B cell (primary cell): ENCODE data around the gene AMZ2. TPM values are rescaled to one million over a fixed set of nuclear protein-coding genes. Genes with fewer than 3 reads are reported as not detected.

ENCODE experiments used
- ATAC-seq: fragments of 200-7000 bp; cut with Tn5 transposase; one replicate; pipeline ENCODE4 v1.10.0; 2021; ENCODE audit warnings: low read depth, mild to moderate bottlenecking, moderate number of reproducible peaks, moderate library complexity
- CTCF ChIA-PET: fragments of 350-600 bp; sonication (Branson Sonifier 250); formaldehyde crosslinking; loops from one replicate; lab custom pipeline; 2021; ENCODE audit warnings: antibody characterized with exemption, inconsistent platforms; lab: Charles Lee
- POLR2A ChIA-PET: fragments of 350-600 bp; sonication (Branson Sonifier 250); formaldehyde crosslinking; loops from one replicate; lab custom pipeline; 2021; ENCODE audit warnings: antibody characterized with exemption; lab: Charles Lee
- DNase-seq: peaks from one replicate; pipeline ENCODE4 v3.0.0; 2013
- H2AFZ ChIP-seq: 2 replicates; pipeline ENCODE4 v1.6.1; 2012; ENCODE audit warnings: mild to moderate bottlenecking, low read depth, low read length; ENCODE audit not compliant: insufficient read depth, poor library complexity, severe bottlenecking
- H3K27ac ChIP-seq, 2 donors: 1 replicate in 1 of 2; 2 replicates in 1 of 2; pipeline ENCODE4 v1.5.1; 2012 to 2013; ENCODE audit warnings: low read length in 2 of 2, mild to moderate bottlenecking in 2 of 2, moderate library complexity in 1 of 2
- H3K27me3 ChIP-seq, 4 experiments: fragments of 200-600 bp in 1 of 4; sonication (generic) in 1 of 4; replicated peaks in 1 of 4; 1 replicate in 2 of 4; 2 replicates in 2 of 4; pipeline versions ENCODE4 v1.6.1 to v1.7.0; 2013 to 2016; ENCODE audit warnings: low read length in 3 of 4, mild to moderate bottlenecking in 2 of 4, mixed read lengths in 1 of 4, moderate library complexity in 1 of 4; ENCODE audit not compliant: insufficient read depth in 4 of 4, control insufficient read depth in 3 of 4; ENCODE audit errors: control extremely low read depth in 1 of 4
- H3K36me3 ChIP-seq, 2 experiments: replicated peaks in 1 of 2; 1 replicate in 1 of 2; 2 replicates in 1 of 2; pipeline versions ENCODE4 v1.6.1 to v1.7.1; 2013; ENCODE audit warnings: low read length in 1 of 2; ENCODE audit not compliant: insufficient read depth in 2 of 2, control insufficient read depth in 1 of 2; ENCODE audit errors: control extremely low read depth in 1 of 2, extremely low read depth in 1 of 2
- H3K4me1 ChIP-seq, 2 donors: fragments of 200-600 bp in 1 of 2; sonication (generic) in 1 of 2; 1 replicate in 1 of 2; 2 replicates in 1 of 2; pipeline versions ENCODE4 v1.5.1 to v1.6.1; 2013 to 2017; ENCODE audit warnings: low read length in 2 of 2; ENCODE audit not compliant: control insufficient read depth in 2 of 2, insufficient read depth in 2 of 2
- H3K4me2 ChIP-seq: replicated peaks from 2 replicates; pipeline ENCODE3; 2012; ENCODE audit warnings: mild to moderate bottlenecking, low read depth, low read length; ENCODE audit not compliant: poor library complexity, severe bottlenecking
- H3K4me3 ChIP-seq, 5 experiments: fragments of 200-600 bp in 1 of 5; sonication (generic) in 1 of 5; 1 replicate in 3 of 5; 2 replicates in 2 of 5; pipeline versions ENCODE4 v1.5.1 to v1.7.0; 2011 to 2016; ENCODE audit warnings: low read length in 4 of 5, mild to moderate bottlenecking in 4 of 5, low read depth in 2 of 5, control low read depth in 1 of 5, moderate library complexity in 1 of 5; ENCODE audit not compliant: insufficient read depth in 1 of 5; ENCODE audit errors: control extremely low read depth in 1 of 5, extremely low read depth in 1 of 5
- H3K79me2 ChIP-seq: fragments of 200-600 bp; sonication (generic); one replicate; pipeline ENCODE4 v1.6.0; 2016; ENCODE audit warnings: low read length; ENCODE audit not compliant: control insufficient read depth, insufficient read depth
- H3K9ac ChIP-seq: fragments of 200-600 bp; sonication (generic); 2 replicates; pipeline ENCODE4 v1.6.1; 2017; ENCODE audit warnings: mild to moderate bottlenecking, low read length, moderate library complexity
- H3K9me3 ChIP-seq, 3 donors: one replicate each; pipeline versions ENCODE4 v1.6.1 to v1.7.1; 2013; ENCODE audit warnings: low read length in 2 of 3; ENCODE audit not compliant: control insufficient read depth in 2 of 3, insufficient read depth in 1 of 3; ENCODE audit errors: control extremely low read depth in 1 of 3
- H4K20me1 ChIP-seq: 2 replicates; pipeline ENCODE4 v1.6.0; 2012; ENCODE audit warnings: mild to moderate bottlenecking, low read length; ENCODE audit not compliant: insufficient read depth, control insufficient read depth, poor library complexity, severe bottlenecking
- H3K27ac Mint-ChIP-seq: one replicate; pipeline ENCODE4 v1.8.0; 2021; ENCODE audit warnings: mixed read lengths
- H3K27me3 Mint-ChIP-seq: one replicate; pipeline ENCODE4 v1.8.0; 2021; ENCODE audit warnings: mixed read lengths
- H3K4me1 Mint-ChIP-seq: one replicate; pipeline ENCODE4 v1.8.0; 2021; ENCODE audit warnings: mixed read lengths
- H3K4me3 Mint-ChIP-seq: one replicate; pipeline ENCODE4 v1.8.0; 2021; ENCODE audit warnings: mixed read lengths
- H3K9me3 Mint-ChIP-seq: one replicate; pipeline ENCODE4 v1.8.0; 2022; ENCODE audit warnings: mixed read lengths; ENCODE audit not compliant: insufficient read depth
- CTCF ChIP-seq: fragments of 200-600 bp; IDR thresholded peaks from one replicate; pipeline ENCODE4 v1.8.0; 2022; ENCODE audit warnings: antibody characterized with exemption, mild to moderate bottlenecking
- EZH2 ChIP-seq: IDR thresholded peaks from 2 replicates; pipeline ENCODE4 v1.6.1; 2012; ENCODE audit warnings: borderline replicate concordance, low read depth, mild to moderate bottlenecking, moderate library complexity, low read length; ENCODE audit not compliant: insufficient read depth, poor library complexity, severe bottlenecking
- WGBS: methylation state at CpG from one replicate; pipeline ENCODE4 v1.1.5; 2013; ENCODE audit warnings: missing lambda C conversion rate; ENCODE audit not compliant: insufficient coverage; 5-methylcytosine and 5-hydroxymethylcytosine counted together
- intact Hi-C: fragments of 100-400 bp; cut with micrococcal nuclease; formaldehyde crosslinking; loops from one replicate; pipeline ENCODE4 v1.10.0; 2022
- polyA plus RNA-seq: library from polyadenylated mRNA; depleted of rRNA; stranded (reverse); fragments of >200 nt; gene quantifications from 2 replicates; pipeline ENCODE4 v1.2.3, GENCODE V29; 2012
- total RNA-seq, 2 donors: library from RNA; stranded (reverse); fragments of 120-200 nt in 1 of 2; gene quantifications; 1 replicate in 1 of 2; 2 replicates in 1 of 2; pipeline versions ENCODE4 v1.2.3 to v1.2.4, GENCODE V29; 2013 to 2022

Gene AMZ2
- total and polyA plus RNA-seq, 2 donors (not counting 1 experiment from before 2014, with no cell fraction given), result 64.1 to 70.7 TPM

- ChIA-PET CTCF (interaction anchor here (0.7 to 7.7 kb wide), 27 partner anchors 7 to 311 kb away, joined by 3 to 153 read pairs (median 7); partner anchors contain the start of genes AMZ2 and WIPI1), POLR2A (interaction anchor here (0.6 to 8.4 kb wide), 11 partner anchors 17 to 100 kb away, joined by 3 to 113 read pairs (median 5); partner anchors contain the start of genes AMZ2, ARSG and SLC16A6)
- H2AFZ ChIP-seq, result peak overlapping the region; percentile 71
- ATAC-seq, result no peak
- Mint-ChIP-seq H3K27me3 (peaks cover 7% of the 10 kb centered on the region), H3K27ac (peak overlapping the region; percentile 84), H3K9me3 (no peaks in the 10 kb centered on the region), H3K4me3 (peak overlapping the region; percentile 96), H3K4me1 (peaks cover 51% of the 10 kb centered on the region)
- peak overlapping the region; percentile 97 for H3K4me2 ChIP-seq
- peaks cover 0 to 3% (median 0%) of the 10 kb centered on the region in 3 donors for H3K9me3 ChIP-seq
- peak; percentile 64 for DNase-seq
- H3K4me3 ChIP-seq, result peak overlapping the region; percentile 25 to 72 (median 51)
- H3K27ac ChIP-seq, result no peak overlapping the region
- no peaks in the 10 kb centered on the region for H3K36me3 ChIP-seq
- H3K4me1 ChIP-seq, result peaks cover 53 to 65% of the 10 kb centered on the region in 2 donors
- intact Hi-C loops, result loop anchor here (1.0 to 10.0 kb wide), 3 partner anchors 18 to 165 kb away; partner anchors contain the start of gene KPNA2
- H3K27me3 ChIP-seq, result peaks cover 0 to 48% (median 17%) of the 10 kb centered on the region in 4 experiments
- peak overlapping the region; percentile 66 for H3K9ac ChIP-seq
- TF ChIP-seq EZH2 (no peak), CTCF (no peak)
- H3K79me2 ChIP-seq, result peaks cover 16% of the 10 kb centered on the region
- 4% methylated on average over 23 of the region's 30 CpGs for WGBS
- peaks cover 13% of the 10 kb centered on the region for H4K20me1 ChIP-seq
Observed at GRCh38 chr17:68199837-68200688, 47.8 kb upstream of the AMZ2 start.
